Glomerular endothelial cell (primary cell): ENCODE results near the gene DCAF8L1. TPM values are rescaled to one million over a fixed set of nuclear protein-coding genes. Genes with fewer than 3 reads are reported as not detected.
"Not testable (repeated sequence)": the region's sequence is repeated elsewhere in the genome, so short reads cannot be mapped to it uniquely, and the experiment has no call there.

ENCODE experiments used
- DNase-seq: peaks from one replicate; pipeline ENCODE4 v3.0.0-alpha.2; 2011; ENCODE audit warnings: low read depth, low spot score; ENCODE audit errors: extremely low read depth
- total RNA-seq: library from RNA; depleted of rRNA; stranded (reverse); fragments of >200 nt; gene quantifications from 2 replicates; pipeline ENCODE4 v1.2.3, GENCODE V29; 2015

Gene DCAF8L1
- total RNA-seq: not detected in 2 replicates

DNA sequence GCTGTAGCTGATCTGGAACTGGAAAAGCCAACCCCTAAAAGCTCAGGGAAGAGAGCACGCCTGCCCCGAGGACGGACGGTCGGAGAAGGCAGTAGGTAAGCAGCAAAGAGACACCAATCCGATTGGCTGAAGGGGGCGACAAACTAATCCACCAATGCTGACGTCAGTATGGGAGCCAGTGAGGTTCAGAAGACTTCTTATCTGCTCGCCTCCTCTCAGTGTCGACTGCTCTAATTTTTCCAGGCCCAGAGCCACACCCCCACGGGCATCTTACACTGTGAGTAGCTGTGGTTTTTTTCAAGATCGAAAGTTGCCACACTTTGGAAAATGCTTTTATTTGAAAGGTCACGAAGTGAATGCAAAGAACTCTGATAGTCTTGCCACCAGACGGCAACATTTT, at the start of gene DCAF8L1:
Gene DCAF8L1, minus strand, starts transcription at position 101 of the 400 bp plus-strand sequence. CDS start 115 bp downstream, outside the sequence.
- DNase-seq: no peak

DNA sequence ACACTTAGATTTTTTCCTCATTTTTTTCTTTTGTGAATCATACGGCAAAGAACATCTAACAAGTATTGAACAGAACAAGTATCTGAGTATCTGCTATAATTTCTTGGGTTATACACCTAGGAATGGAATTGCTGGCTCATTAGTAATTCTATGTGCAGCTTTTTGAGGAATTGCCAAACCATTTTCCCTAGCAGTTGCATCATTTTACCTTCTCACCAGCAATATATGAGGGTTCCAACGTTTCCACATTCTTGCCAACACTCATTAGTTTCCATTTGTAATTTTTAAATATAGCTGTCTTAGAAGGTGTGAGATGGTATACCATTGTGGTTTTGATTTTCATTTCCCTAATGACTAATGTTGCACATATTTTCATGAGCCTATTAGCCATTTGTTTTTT, 41.1 kb upstream of the DCAF8L1 start:
- DNase-seq: no peak

DNA sequence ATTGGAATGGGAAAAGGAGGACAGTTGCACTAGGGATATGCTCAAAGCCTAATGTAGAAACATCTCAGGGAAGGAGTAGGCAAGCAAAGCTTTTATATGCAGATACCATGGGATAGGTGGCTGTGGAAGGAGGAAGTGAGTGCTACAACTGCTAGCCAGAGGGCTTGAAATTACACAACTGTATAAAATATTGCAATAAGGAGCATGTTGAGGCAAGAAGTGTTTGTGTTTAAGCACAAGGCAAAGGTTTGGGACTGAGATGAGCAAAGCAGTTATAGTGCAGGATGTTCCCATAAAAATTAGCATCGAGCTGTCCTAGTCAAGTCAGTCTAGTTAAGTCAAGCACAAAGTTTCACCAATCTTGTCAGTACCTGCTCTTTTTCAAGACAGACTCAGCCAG, 35.6 kb upstream of the DCAF8L1 start:
- DNase-seq: no peak

DNA sequence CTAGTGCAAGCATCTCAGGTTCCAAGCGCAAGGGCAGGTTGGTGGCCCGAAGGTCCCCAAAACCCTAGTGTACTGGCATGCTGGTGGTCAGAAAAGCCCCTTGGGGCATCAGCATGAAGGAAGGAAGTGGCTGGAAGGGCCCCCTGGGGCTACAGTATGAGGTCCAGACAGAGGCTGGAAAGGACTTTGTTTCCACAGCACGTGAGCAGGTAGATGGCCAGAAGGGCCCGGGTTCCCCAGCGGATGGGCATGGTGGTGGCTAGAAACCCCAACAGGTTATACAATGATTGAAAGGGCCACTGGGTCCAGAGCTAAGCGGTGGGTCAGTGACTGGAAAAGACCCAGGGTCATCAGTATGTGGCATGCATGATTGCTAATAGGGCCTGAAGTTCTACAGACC, 34.7 kb upstream of the DCAF8L1 start:
- no peak for DNase-seq

GRCh38 chrX:28010875-28011274, 29.6 kb upstream of the DCAF8L1 start:
- no peak for DNase-seq

DNA sequence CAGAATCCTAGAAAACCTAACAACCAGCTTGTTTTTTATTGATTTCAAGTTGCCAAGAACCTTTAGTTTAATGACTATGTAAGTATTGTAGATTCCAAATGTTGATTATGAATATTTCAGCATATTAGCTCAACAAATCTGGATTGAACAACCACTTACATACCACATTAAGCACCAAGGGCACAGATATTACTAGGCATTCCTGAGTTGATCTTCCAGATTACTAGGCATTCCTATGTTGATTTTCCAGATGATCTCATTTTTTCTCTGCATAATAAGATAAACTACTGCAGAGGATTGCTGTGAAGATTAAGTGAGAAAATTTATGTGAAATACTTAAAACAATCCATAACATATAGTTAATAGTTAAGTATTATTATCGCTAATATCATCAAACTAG, 17.4 kb upstream of the DCAF8L1 start:
- DNase-seq: no peak

- no peak for DNase-seq
Measured at GRCh38 chrX:27997622-27998021, 16.4 kb upstream of the DCAF8L1 start.

GRCh38 chrX:27996132-27996531, 14.9 kb upstream of the DCAF8L1 start:
- DNase-seq: no peak

DNA sequence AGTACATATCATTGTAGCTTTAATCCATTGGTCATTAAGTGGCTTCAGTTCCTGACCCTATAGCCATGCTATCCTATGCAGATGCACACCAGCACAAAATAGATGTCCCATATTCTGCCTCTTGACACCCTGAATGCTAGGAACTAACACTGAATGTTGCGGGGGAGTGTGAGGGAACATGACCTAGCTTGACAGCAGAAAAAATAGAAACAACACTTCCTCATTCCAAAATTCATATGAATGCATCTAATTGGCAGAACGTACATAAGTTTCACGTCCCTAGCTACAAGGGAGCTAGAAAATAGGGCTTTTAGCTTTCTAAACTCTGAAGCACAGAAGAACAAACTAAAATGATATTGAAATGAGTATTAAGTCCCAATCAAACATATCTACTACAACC, 14.4 kb upstream of the DCAF8L1 start:
- no peak for DNase-seq

DNA sequence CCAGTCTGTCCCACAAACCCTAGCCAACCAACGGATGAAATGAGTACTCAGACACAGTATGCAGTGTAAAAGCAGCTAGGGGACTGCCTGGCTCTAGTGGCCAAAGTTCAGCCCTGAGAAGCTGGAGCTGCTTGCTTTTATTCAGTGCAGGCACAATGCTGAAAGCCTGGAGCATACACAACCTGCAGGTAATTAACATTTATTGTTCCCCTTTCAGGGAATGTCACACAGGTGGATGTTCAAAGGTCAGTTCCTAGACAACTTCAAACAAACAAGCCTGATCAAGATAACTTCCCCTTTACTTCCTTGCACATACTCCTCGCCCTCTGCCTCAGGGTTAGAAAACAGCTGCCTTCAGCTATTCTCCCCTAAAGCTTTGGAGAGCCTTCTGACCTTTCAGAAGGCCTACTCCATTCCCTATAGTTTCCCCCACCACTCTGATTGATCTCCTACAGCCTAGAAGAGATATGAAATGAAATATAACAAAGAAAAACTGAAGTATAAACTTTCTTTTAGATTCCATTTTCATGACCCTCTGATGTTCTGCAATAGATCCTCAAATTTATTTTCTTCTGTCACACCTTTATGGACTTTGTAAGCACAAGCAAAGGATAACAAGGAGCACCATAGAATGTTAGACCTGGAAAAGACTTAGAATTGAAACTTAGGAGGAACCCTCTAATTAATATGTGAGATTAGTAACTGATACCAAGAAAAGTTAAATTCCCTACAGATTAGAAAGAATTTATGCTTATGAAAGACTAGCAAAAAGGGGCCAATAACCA, 6.8 kb upstream of the DCAF8L1 start:
- DNase-seq: no peak

DNA sequence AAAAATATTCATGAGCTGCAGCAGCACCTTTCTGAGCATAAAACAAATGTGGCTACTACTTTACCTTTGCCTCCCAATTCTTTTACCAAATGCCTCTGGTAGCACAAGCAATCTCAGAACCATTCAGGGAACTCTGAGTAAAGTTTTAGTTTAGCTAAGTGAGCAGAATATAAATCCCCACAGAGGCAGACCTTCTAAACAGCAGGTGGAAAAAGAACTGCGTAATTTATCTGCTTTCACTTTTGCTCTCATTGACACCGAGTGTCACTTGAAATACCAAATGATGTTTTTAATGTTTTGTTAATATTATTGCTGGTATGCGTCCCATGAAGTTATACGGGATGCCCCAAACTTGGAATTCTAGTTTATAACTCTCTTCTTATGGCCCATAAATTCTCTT, 4.3 kb downstream of the DCAF8L1 start:
- DNase-seq: not testable (repeated sequence)

DNA sequence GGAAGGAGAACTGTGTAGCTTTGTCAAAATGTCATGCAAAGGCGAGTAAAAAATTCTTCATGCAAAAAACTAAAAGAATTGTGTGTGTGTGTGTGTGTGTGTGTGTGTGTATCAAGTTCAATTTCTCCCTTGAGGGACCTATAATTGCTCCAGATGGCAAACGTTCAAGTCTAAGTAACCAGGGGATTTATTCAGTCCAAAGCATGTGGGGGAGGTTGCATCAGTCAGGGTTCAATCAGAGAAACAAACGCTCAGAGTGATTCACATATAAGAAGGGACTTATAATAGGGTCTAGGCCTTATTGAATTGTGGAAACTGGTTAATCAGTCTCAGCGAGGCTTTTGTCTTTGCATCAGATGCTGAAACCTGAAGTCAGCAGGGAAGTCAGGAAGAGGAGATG, 5.0 kb downstream of the DCAF8L1 start:
- no peak for DNase-seq

GRCh38 chrX:27968878-27969277, 12.4 kb downstream of the DCAF8L1 start:
- no peak for DNase-seq

DNA sequence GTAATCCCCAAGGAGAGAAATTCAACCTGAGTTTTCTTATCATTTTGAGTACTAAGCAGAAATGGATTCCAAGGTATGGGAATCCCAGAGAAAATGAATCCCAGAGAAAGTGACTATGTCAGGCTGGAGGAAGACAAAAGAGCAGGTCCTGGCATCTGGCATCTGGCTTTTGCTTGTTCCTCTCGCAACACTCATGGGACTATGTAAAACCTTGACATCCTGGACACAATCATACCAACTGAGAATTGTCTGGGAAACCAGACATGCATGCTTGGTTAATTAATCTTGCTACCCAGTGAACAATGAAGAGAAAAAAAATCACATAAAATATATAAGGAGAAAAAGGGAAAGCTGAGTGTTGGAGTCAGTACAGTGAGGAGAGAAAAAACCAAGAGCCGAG, 12.9 kb downstream of the DCAF8L1 start:
- no peak for DNase-seq

DNA sequence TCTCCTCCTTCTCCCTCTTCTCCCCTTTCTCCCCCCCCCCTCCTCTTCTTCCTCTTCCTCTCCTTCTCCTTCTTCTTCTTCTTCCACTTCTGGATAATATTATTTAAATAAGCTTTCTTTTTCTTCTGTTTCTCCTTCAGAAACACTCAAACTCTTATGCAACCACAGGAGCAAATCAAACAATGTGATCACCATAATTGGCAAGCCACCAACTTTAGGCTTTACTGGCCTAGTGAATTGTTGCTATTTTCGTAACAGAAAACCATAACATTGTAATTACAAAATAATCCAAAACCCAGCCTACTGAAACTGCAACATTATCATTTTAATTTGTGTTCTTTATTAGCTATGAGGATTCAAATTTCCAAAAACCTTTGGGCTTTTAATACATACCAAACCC, 14.3 kb downstream of the DCAF8L1 start:
- DNase-seq: peak; percentile 20

DNA sequence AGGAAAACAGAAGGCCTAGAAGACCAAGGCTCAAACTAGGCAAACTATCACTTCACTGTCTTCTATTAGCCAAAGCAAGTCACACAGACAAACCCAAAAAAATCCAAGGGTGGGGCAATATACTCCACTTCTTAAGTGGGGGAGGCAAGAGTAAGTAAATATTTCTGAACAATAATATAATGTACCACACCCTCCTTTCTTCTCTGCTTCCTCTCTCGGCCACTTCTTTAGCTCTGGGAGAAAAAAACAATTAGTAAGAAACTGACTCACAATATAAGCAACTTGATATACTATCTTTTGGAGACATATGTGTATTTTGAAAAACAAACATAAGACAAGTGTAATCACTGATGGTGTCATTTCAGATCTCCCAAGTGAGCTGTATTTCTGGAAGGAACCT, 14.8 kb downstream of the DCAF8L1 start:
- no peak for DNase-seq

- DNase-seq: not testable (repeated sequence)
Measured at GRCh38 chrX:27965348-27965747, 15.9 kb downstream of the DCAF8L1 start.

- DNase-seq: no peak
Measured at GRCh38 chrX:27964432-27964831, 16.8 kb downstream of the DCAF8L1 start.

DNA sequence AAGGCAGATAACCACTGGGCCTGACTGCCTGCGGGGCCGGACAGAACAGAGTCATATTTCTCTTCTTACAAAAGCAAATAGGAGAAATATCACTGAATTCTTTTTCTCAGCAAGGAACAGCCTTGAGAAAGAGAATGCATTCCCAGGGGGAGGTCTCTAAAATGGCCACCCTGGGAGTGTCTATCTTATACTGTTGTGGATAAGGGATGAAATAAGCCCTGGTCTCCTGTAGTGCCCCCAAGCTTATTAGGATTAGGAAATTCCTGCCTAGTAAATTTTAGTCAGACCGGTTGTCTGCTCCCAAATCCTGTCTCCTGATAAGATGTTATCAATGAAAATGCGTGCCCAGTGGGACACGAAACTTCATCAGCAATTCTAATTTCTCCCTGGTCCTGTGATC, 20.8 kb downstream of the DCAF8L1 start:
- not testable (repeated sequence) for DNase-seq

DNA sequence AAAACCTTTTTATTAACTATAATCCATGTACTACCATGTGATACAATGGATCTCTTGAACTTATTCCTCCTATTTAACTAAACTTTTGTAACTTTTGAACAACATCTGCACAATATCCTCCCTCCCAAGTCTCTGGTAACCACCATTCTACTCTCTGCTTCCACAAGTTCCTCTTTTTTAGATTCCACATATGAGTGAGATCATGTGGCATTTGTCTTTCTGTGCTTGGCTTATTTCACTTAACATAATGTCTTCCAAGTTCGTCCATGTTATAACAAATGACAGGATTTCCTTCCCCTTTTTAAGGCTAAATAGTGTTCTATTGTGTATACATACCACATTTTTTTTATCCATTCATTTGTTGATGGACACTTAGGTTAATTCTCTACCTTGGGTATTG, 28.1 kb downstream of the DCAF8L1 start:
- DNase-seq: no peak

GRCh38 chrX:27933361-27933760, 47.9 kb downstream of the DCAF8L1 start:
- no peak for DNase-seq
